ENCODE data around the gene KIRREL3. TPM values are rescaled to one million over a fixed set of nuclear protein-coding genes. Genes with fewer than 3 reads are reported as not detected.

KIRREL3 gene
- total RNA-seq, 1 donor from 2014 or later: 0.38 TPM

GRCh38 chr11:126444072-126444471, 556.5 kb downstream of the KIRREL3 start:
- Mint-ChIP-seq H3K9me3 (ENCODE audit: unreplicated experiment) (no peaks in the 10 kb centered on the region), H3K4me3 (ENCODE audit: unreplicated experiment) (no peak overlapping the region), H3K27ac (ENCODE audit: unreplicated experiment) (no peak overlapping the region), H3K4me1 (ENCODE audit: unreplicated experiment) (peaks cover 10% of the 10 kb centered on the region), H3K27me3 (ENCODE audit: unreplicated experiment) (peaks cover 10% of the 10 kb centered on the region), H3K36me3 (ENCODE audit: low read depth, unreplicated experiment) (no peaks in the 10 kb centered on the region)
- no peak for DNase-seq (ENCODE audit: low spot score)
- TF ChIP-seq CTCF (IDR thresholded peaks at IDR 0.05; ENCODE audit: unreplicated experiment): no peak

GRCh38 chr11:126443120-126443519, 557.5 kb downstream of the KIRREL3 start:
- Mint-ChIP-seq H3K4me3 (ENCODE audit: unreplicated experiment) (no peak overlapping the region), H3K4me1 (ENCODE audit: unreplicated experiment) (peaks cover 10% of the 10 kb centered on the region), H3K27me3 (ENCODE audit: unreplicated experiment) (peaks cover 8% of the 10 kb centered on the region), H3K9me3 (ENCODE audit: unreplicated experiment) (no peaks in the 10 kb centered on the region), H3K36me3 (ENCODE audit: low read depth, unreplicated experiment) (no peaks in the 10 kb centered on the region), H3K27ac (ENCODE audit: unreplicated experiment) (no peak overlapping the region)
- no peak for TF ChIP-seq CTCF (IDR thresholded peaks at IDR 0.05; ENCODE audit: unreplicated experiment)
- DNase-seq (ENCODE audit: low spot score): no peak

- no peaks in the 10 kb centered on the region for H3K9me3 Mint-ChIP-seq (ENCODE audit: unreplicated experiment)
- no peaks in the 10 kb centered on the region for H3K36me3 Mint-ChIP-seq (ENCODE audit: low read depth, unreplicated experiment)
- TF ChIP-seq CTCF (IDR thresholded peaks at IDR 0.05; ENCODE audit: unreplicated experiment): peak; percentile 95
- no peak overlapping the region for H3K4me3 Mint-ChIP-seq (ENCODE audit: unreplicated experiment)
- H3K4me1 Mint-ChIP-seq (ENCODE audit: unreplicated experiment): peaks cover 10% of the 10 kb centered on the region
- peak; percentile 94 for DNase-seq (ENCODE audit: low spot score)
- H3K27ac Mint-ChIP-seq (ENCODE audit: unreplicated experiment): no peak overlapping the region
- H3K27me3 Mint-ChIP-seq (ENCODE audit: unreplicated experiment): peaks cover 7% of the 10 kb centered on the region
Measured at GRCh38 chr11:126440792-126441514, 559.6 kb downstream of the KIRREL3 start.

- no peak for DNase-seq (ENCODE audit: low spot score)
- no peaks in the 10 kb centered on the region for H3K36me3 Mint-ChIP-seq (ENCODE audit: low read depth, unreplicated experiment)
- H3K27me3 Mint-ChIP-seq (ENCODE audit: unreplicated experiment): peaks cover 7% of the 10 kb centered on the region
- no peak for TF ChIP-seq CTCF (IDR thresholded peaks at IDR 0.05; ENCODE audit: unreplicated experiment)
- peaks cover 12% of the 10 kb centered on the region for H3K4me1 Mint-ChIP-seq (ENCODE audit: unreplicated experiment)
- no peak overlapping the region for H3K27ac Mint-ChIP-seq (ENCODE audit: unreplicated experiment)
- no peak overlapping the region for H3K4me3 Mint-ChIP-seq (ENCODE audit: unreplicated experiment)
- H3K9me3 Mint-ChIP-seq (ENCODE audit: unreplicated experiment): no peaks in the 10 kb centered on the region
Measured at GRCh38 chr11:126440276-126440675, 560.3 kb downstream of the KIRREL3 start.

GRCh38 chr11:126438691-126439090, 561.9 kb downstream of the KIRREL3 start:
- DNase-seq (ENCODE audit: low spot score): no peak
- Mint-ChIP-seq H3K4me1 (ENCODE audit: unreplicated experiment) (peaks cover 23% of the 10 kb centered on the region), H3K27ac (ENCODE audit: unreplicated experiment) (no peak overlapping the region), H3K27me3 (ENCODE audit: unreplicated experiment) (peaks cover 14% of the 10 kb centered on the region), H3K4me3 (ENCODE audit: unreplicated experiment) (no peak overlapping the region), H3K9me3 (ENCODE audit: unreplicated experiment) (no peaks in the 10 kb centered on the region), H3K36me3 (ENCODE audit: low read depth, unreplicated experiment) (no peaks in the 10 kb centered on the region)
- no peak for TF ChIP-seq CTCF (IDR thresholded peaks at IDR 0.05; ENCODE audit: unreplicated experiment)
